CD4-positive, alpha-beta T cell treated with Interleukin-6 at 100 ng/mL for 8 hours (primary cell): ENCODE measurements around the gene BEST2.
"Not testable (repeated sequence)": the region's sequence is repeated elsewhere in the genome, so short reads cannot be mapped to it uniquely, and the experiment has no call there.

ENCODE experiments used
- DNase-seq: peaks from one replicate; pipeline ENCODE4 v3.0.0-alpha.2; 2020; ENCODE audit warnings: mixed read lengths, low spot score

The BEST2 gene

DNA sequence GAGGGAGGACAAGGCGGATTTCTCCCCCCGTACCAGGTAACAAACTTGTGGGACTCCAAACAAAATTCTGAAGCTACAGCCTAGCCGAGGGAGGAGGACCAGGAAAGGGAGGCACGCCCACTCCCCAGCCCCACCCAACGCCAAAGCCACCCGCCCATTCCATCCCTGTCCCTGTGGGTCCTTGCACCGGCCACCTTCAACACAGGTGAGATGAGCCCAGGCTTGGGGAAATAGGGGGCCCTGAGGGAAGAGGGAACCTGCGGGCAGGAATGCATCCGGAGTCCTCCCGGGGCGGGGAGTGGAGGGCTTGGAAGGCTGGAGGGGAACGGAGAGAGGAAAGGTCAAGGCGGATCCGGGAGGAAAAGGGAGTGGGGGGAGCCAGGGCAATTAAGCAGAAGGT is at the start of gene BEST2:
Gene BEST2, plus strand, starts transcription at position 157 of the 400 bp plus-strand sequence. CDS start 802 bp downstream, outside the sequence.
- no peak for DNase-seq

GRCh38 chr19:12703046-12703445 is 48.5 kb upstream of the BEST2 start:
- no peak for DNase-seq

DNA sequence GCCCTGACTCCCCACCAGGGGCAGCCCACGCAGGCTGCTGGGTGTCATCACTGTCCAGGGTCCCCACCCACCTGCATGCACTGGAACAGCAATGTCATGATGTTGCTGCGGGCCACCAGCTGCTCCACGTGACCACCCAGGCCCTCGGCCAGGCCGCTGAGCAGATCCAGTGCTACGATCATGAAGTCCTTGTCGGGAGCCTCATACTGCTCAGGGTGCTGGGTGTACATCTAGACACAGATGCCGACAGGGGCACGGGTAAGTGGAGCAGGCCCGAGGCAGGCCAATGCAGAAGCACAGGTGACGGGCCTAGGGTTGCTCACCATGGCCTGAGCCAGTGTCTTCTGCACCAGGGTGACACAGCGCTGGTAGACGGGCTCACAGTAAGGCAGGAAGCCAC is 46.4 kb upstream of the BEST2 start:
- DNase-seq = no peak

- no peak for DNase-seq
Measured at GRCh38 chr19:12705654-12706331, 45.8 kb upstream of the BEST2 start.

DNA sequence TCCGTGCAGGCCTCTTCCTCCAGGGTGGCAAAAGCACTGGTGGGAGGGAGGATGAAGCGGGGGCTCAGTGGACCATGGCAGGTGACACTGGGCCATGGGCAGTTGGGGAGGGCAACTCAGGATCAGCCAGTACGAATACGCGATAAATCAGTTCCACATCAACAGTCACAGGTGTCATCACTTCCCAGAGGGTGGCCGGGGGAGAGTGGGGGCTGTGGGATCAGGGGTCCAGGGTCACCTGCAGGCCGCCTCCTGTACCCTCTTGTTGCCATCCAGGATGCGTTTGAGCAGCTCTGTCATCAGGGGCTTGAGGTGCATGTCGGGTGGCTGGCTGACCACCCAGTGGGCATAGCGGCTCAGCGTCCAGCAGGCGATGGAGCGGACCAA is 45.3 kb upstream of the BEST2 start:
- no peak for DNase-seq

DNA sequence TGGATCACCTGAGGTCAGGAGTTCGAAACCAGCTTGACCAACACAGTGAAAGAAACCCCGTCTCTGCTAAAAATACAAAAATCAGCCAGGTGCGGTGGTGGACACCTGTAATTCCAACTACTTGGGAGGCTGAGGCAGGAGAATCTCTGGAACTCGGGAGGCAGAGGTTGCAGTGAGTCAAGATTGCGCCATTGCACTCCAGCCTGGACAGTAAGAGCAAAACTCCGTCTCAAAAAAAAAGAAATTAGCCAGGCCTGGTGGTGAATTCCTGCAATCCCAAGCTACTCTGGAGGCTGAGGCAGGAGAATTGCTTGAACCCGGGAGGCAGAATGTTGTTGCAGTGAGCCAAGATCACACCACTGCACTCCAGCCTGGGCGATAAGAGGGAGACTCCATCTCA is 43.0 kb upstream of the BEST2 start:
- no peak for DNase-seq

DNA sequence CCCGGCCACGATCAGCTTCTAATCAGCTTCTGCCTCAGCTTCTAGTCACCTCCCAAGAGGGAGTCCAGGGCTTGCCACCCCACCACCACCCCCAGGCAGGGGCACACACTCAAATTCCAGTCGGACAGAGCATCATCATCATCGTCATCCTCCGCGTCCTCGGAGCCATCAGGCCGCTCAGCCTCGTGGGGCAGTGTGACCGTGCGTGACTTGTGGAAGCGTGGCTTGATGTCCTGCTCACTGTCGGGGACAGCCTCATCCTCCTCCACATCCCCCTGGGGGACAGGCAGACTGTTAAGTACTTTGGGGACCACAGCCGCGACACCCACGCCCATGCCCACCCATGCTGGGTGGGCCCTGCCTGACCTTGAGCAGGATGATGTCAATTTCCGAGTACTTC is 40.4 kb upstream of the BEST2 start:
- no peak for DNase-seq

- not testable (repeated sequence) for DNase-seq
Measured at GRCh38 chr19:12712077-12712476, 39.5 kb upstream of the BEST2 start.

DNA sequence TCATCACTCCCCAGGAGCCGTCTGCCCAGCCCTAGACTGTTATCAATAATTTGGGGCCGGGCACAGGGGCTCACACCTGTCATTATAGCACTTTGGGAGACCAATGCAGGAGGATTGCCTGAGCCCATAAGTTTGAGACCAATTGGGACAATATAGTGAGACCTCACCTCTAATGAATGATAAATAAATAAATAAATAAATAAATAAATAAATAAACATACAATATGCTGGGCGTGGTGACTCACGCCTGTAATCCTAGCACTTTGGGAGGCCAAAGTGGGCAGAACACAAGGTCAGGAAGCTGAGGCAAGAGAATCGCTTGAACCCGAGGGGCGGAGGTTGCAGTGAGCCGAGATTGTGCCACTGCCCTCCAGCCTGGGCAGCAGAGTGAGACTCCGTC is 38.3 kb upstream of the BEST2 start:
- not testable (repeated sequence) for DNase-seq

DNA sequence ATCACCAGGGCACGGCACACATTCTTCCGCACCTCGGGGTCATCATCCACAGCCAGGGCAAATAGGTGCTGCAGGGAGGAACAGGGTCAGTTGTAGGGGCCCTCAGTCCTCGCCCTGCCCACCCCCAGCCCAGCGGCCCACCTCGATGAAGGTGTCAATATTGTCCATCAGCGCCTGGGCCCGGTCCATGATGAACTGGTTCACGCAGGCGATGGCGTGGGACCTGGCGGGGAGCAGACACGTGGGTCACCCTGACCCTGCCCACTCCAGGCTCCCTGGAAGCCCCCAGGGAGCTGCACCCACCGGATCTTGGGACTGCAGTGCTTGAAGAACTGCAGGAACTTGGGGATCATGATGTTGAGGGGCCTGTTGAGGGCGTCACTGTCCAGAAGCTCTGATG is 36.5 kb upstream of the BEST2 start:
- DNase-seq = no peak

DNA sequence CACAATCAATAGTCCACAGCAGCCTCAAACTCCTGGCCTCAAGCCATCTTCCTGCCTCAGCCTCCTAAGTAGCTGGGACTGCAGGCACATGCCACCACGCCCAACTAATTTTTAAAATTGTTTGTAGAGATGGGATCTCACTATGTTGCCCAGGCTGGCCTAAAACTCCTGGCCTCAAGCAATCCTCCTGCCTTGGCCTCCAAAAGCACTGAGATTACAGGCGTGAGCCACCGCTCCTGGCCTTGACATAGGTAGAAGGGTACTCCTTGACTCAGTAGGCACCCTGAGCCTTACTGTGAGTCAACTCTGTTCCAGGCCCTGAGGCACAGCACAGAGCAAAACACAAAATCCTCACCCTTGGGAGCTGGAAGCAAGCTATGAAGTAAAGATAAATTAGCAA is 35.7 kb upstream of the BEST2 start:
- DNase-seq = no peak

DNA sequence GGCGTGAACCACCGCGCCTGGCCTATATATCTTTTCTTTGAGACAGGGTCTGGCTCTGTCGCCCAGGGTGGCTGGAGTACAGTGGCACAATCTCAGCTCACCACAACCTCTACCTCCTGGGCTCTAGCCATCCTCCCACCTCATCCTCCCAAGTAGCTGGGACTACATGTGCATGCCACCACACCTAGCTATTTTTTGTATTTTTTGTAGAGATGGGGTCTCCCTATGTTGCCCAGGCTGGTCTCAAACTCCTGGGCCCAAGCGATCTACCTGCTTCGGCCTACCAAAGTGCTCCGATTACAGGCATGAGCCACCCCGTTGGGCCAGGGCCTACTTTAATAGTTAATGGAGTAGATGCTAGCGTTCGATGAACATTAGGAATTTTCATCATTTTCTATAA is 31.3 kb upstream of the BEST2 start:
- no peak for DNase-seq

DNA sequence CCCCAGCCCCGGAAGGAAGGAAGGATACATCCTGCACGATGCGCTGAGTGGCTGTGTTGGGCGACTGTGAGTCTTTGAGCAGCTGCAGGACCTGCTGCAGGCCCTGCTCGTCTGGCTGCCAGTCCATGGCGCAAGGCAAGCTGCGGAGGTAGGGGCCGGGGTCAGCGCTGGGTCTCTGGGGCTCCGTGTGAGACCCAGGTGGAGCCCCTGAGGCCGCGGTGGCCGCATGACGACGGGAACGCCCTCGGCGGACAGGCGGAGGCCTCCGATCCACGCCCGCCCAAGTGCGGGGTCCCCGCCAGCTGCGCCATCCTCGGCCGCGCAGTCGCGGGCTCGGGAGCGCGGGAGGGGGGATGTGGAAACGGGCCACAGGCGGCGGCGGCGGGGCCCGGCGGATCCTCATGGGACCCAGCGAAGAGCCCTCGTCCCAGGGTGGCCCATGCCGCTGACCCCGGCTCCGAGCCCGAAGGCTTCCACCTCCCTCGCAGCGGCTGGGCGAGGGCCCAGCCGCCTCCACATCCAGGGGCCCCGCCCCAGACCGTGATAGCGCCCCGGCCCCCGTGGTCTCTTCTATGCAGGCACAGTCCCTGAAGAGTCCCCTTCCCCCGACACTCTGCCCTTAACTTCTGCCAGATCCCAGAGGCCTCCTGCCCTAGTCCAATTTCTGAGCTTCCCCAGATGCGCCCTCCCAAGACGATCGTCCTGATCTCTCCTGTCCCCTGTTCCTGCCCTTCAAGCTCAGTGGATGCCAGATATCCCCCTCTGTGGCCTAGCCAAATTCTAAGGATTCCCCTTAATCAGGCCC is 30.5 kb upstream of the BEST2 start:
- DNase-seq = no peak

DNA sequence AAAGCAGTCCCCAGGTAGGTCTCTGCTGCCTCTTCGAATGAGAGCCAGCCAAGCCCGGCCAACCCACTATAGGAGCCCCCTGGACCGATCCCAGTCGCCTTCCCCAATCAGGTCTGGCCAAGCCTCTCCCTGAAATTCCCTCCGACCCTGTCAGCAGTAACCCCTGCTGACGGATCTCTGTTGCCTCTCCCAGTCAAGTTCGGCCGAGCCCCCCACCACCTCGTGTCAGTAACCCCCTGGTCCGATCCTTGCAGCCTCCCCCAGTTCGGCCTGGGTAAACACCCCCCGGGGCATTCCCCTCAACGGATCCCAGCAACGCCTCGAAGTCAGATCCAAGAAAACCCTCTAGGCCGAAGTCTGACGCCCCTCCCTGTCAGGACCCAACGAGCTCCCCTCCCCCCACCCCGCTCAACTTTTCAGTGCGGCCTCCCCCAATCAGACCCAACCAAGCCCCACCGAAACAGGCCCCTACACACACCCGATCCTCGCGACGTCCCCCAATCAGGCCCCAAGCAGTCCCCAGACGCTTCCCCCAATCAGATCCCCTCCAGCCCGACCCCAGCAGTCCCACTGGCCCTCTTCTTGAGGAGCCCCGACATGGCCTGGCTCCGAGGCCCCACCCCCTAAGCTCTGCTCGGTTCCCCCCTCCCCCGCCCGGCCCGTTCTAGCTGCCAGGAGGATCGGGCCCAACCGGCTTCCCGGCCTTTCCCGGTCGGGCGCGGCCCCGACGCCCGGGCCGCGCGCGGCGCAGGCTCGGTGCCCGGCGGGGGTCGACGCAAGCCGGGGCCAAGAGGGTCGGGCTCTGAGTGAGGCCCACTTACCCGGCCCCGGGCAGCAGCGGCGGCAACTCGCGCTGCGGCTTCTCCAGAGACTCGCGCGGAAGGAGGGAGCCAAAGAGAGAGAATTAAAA is 29.7 kb upstream of the BEST2 start:
- DNase-seq = peak; percentile 27

DNA sequence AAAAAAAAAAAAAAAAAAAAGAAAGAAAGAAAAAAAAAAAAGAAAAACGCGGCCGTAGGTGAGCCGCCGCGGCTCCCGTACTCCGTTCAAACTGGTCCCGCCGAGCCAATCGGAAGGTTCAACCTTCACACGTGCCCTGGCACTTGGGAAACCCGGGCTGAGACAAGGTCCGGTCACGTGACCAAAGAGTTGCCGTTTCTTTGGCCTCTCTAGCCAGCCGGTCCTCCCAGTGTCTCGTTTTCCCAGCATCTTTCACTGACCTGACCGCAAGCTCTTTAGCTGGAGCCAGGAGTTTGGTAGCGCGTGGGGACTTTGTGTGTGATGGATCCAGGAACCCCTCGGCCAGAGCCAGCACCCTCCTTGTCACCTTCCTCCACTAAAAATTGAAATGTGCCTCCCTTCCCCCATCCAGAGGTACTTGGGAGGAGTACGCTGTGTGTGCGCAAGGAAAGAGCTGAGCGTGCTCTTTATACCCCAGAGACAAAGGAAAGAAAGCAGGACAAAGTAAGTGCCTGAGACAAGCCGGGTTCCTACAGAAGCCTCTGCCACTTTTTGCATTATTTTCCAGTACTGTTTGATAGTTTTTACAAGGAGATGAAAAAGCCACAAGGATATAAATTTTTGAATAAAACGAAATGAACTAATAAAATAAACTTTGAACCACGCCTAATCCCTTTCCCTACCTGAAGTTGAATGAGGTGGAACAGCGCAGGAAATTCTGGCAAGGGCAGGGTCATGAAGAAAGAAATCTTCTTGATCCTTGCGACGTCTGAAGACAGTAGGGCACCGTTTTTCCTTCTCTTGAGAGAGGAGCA is 28.8 kb upstream of the BEST2 start:
- peak; percentile 97 for DNase-seq

GRCh38 chr19:12723381-12723640 is 28.3 kb upstream of the BEST2 start:
- no peak for DNase-seq

DNA sequence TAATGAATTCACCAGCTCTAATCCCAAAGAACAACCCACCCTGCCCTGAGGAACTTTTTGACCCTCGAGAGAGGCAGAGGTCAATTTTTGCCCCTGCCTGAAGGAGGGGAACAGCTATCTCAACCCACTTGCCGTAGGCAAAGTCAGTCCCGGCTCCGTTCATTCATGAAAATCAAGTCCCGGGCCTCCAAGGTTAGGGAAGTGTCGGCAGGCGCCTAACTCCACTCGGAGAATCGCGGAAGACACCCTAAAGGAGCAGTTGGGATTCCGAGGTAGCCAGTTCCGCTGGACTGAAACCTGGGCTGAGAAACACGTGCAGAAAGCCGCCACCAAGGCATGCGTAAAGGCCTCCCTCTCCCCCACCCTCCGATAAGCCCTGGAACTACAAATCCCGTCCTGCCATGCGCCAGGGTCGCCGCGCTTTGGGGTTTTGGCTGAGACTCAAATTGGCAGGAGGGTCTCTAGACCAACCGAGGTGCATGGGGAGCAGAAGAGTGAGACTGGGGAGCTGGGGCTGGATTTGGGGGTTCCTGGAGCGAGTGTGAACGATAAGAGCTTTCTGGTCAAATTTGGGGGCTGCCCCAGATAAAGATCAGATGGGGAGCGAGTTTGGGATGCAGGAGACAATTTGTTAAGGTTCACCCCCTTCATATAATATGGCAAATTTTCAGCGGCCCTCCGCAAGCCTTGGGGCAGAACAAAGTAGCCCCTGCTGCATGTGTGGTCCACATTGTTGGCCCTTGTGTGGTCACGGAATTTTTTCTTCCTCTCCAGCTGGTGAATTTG is 27.8 kb upstream of the BEST2 start, which contains the start of gene TNPO2:
Gene TNPO2, minus strand, starts transcription at position 292 of the 786 bp plus-strand sequence. CDS start 2,955 bp downstream, outside the sequence.
- DNase-seq = peak; percentile 59

DNA sequence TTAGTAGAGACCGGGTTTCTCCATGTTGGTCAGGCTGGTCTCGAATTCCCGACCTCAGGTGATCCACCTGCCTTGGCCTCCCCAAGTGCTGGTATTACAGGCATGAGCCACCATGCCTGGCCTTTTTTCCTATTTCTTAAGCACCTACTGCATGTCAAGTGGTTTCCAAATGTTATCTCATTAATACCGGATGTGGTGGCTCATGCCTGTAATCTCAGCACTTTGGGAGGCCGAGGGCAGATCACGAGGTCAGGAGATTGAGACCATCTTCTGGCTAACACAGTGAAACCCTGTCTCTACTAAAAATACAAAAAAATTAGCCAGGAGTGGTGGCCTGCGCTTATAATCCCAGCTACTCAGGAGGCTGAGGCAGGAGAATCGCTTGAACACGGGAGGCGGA is 26.0 kb upstream of the BEST2 start:
- DNase-seq = not testable (repeated sequence)

- DNase-seq = no peak
Measured at GRCh38 chr19:12726988-12727316, 24.6 kb upstream of the BEST2 start.

- no peak for DNase-seq
Measured at GRCh38 chr19:12727745-12728433, 23.7 kb upstream of the BEST2 start.

GRCh38 chr19:12730064-12730463 is 21.5 kb upstream of the BEST2 start:
- DNase-seq = no peak
